Measurements from ENCODE around the gene OGDHL. TPM values are rescaled to one million over a fixed set of nuclear protein-coding genes. Genes with fewer than 3 reads are reported as not detected.
"Not testable (repeated sequence)": the region's sequence is repeated elsewhere in the genome, so short reads cannot be mapped to it uniquely, and the experiment has no call there.

Gene OGDHL
- polyA plus RNA-seq (2012; ENCODE audit: missing spikeins): 0.30 TPM

DNA sequence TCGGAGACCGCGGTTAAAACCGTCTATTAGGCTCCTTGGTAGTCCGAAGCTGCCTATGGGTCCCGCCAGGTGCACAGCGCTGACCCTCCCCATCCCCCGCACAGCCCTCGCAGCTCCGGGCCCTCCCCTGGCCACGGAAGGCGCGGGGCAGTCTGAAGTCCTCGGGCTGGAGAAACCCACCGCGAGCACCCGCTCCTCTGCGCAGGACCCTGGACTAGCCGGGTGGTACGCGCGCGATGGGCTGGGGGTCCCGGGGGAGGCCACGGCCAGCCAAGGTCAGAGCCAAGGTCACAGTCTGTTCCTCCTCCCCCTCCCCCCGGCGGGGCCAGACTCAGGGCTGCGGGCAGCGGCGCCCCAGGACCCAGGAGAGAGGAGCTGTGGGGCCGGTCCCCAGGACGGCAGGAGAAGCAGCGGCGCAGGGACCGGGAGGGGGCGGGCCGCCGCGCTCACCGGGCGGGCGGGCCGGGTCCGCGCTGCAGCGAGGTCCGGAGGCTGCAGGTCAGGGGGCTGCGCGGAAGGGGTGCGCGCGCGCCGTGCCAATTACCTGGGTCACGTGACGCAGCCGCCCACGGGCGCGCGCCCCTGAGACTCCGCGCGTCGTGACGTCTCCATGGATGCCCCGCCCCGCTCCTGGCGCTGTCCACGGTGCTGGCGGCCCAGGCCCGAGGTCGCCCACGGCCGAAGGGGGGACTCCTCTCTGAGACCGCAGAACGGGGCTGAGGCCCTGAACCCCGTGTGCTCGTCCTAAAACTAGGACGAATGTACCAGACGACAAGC is at the start of gene OGDHL:
OGDHL (minus strand) TSS at position 535 of the 777 bp plus-strand sequence. CDS start 3,731 bp downstream, outside the sequence.
- peak; percentile 49 for DNase-seq (ENCODE audit: insufficient read length)
- TF ChIP-seq TAF1 (IDR thresholded peaks at IDR 0.05; ENCODE audit: borderline replicate concordance, low read depth, low read length) (no peak), POLR2AphosphoS5 (IDR thresholded peaks at IDR 0.05; ENCODE audit: low read depth, low read length) (no peak), POLR2A (IDR thresholded peaks at IDR 0.05; ENCODE audit: low read depth, low read length) (no peak)
- FAIRE-seq: no peak

DNA sequence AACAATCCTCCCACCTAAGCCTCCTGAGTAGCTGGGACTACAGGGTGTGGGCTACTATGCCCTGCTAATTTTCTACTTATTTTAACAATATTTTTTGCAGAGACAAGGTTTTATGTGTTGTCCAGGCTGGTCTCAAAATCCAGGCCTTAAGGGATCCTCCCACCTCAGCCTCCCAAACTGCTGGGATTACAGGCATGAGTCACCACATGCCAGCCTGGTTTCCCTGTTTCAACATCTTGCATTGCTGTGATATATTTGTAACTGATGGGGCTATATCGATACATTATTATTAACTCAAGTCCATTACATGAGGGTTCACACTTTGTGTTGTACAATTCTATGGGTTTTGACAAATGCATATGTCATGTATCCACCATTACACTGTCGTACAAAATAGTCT is 41.9 kb upstream of the OGDHL start:
- TF ChIP-seq POLR2AphosphoS5 (IDR thresholded peaks at IDR 0.05; ENCODE audit: low read depth, low read length) (no peak), POLR2A (IDR thresholded peaks at IDR 0.05; ENCODE audit: low read depth, low read length) (no peak), TAF1 (IDR thresholded peaks at IDR 0.05; ENCODE audit: borderline replicate concordance, low read depth, low read length) (no peak)
- FAIRE-seq: no peak
- DNase-seq (ENCODE audit: insufficient read length): no peak

- FAIRE-seq: no peak
- TF ChIP-seq TAF1 (IDR thresholded peaks at IDR 0.05; ENCODE audit: borderline replicate concordance, low read depth, low read length): no peak
- no peak for TF ChIP-seq POLR2AphosphoS5 (IDR thresholded peaks at IDR 0.05; ENCODE audit: low read depth, low read length)
- TF ChIP-seq POLR2A (IDR thresholded peaks at IDR 0.05; ENCODE audit: low read depth, low read length): no peak
- no peak for DNase-seq (ENCODE audit: insufficient read length)
Measured at GRCh38 chr10:49798275-49798674, 36.2 kb upstream of the OGDHL start.

- TF ChIP-seq POLR2A (IDR thresholded peaks at IDR 0.05; ENCODE audit: low read depth, low read length) (no peak), POLR2AphosphoS5 (IDR thresholded peaks at IDR 0.05; ENCODE audit: low read depth, low read length) (no peak), TAF1 (IDR thresholded peaks at IDR 0.05; ENCODE audit: borderline replicate concordance, low read depth, low read length) (no peak)
- DNase-seq (ENCODE audit: insufficient read length) (no peak), FAIRE-seq (no peak)
Measured at GRCh38 chr10:49791100-49791499, 29.0 kb upstream of the OGDHL start.

GRCh38 chr10:49784681-49785080 is 22.6 kb upstream of the OGDHL start:
- FAIRE-seq (no peak), DNase-seq (ENCODE audit: insufficient read length) (no peak)

GRCh38 chr10:49783645-49784044 is 21.5 kb upstream of the OGDHL start:
- no peak for FAIRE-seq
- no peak for TF ChIP-seq POLR2A (IDR thresholded peaks at IDR 0.05; ENCODE audit: low read depth, low read length)
- no peak for TF ChIP-seq POLR2AphosphoS5 (IDR thresholded peaks at IDR 0.05; ENCODE audit: low read depth, low read length)
- TF ChIP-seq TAF1 (IDR thresholded peaks at IDR 0.05; ENCODE audit: borderline replicate concordance, low read depth, low read length): no peak
- DNase-seq (ENCODE audit: insufficient read length): no peak

More at GRCh38 chr10:49784681-49785080, 22.6 kb upstream of the OGDHL start:
- TF ChIP-seq POLR2A (IDR thresholded peaks at IDR 0.05; ENCODE audit: low read depth, low read length) (no peak), POLR2AphosphoS5 (IDR thresholded peaks at IDR 0.05; ENCODE audit: low read depth, low read length) (no peak)

- DNase-seq (ENCODE audit: insufficient read length) (no peak), FAIRE-seq (no peak)
- TF ChIP-seq TAF1 (IDR thresholded peaks at IDR 0.05; ENCODE audit: borderline replicate concordance, low read depth, low read length): no peak
- TF ChIP-seq POLR2A (IDR thresholded peaks at IDR 0.05; ENCODE audit: low read depth, low read length): no peak
- no peak for TF ChIP-seq POLR2AphosphoS5 (IDR thresholded peaks at IDR 0.05; ENCODE audit: low read depth, low read length)
Measured at GRCh38 chr10:49781247-49781646, 19.1 kb upstream of the OGDHL start.

DNA sequence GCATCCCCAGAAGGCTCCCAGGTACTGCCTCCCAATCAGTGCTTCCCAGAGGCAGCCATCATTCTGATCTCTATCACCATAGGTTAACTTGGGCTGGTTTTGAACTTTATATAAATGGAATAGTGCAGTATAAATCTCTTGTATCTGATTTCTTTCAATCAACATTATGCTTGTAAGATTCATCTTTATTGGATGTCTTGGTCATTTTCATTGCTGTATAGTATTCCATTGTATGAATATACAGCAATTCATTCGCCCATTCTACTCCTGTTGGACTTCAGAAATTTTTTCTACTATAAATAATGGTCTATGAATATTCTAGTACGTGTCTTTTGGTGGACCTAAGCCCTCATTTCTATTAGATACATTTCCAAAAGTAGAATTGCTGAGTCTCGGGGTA is 16.1 kb upstream of the OGDHL start:
- DNase-seq (ENCODE audit: insufficient read length) (no peak), FAIRE-seq (no peak)
- TF ChIP-seq POLR2AphosphoS5 (IDR thresholded peaks at IDR 0.05; ENCODE audit: low read depth, low read length) (no peak), POLR2A (IDR thresholded peaks at IDR 0.05; ENCODE audit: low read depth, low read length) (no peak), TAF1 (IDR thresholded peaks at IDR 0.05; ENCODE audit: borderline replicate concordance, low read depth, low read length) (no peak)

GRCh38 chr10:49776851-49777250 is 14.7 kb upstream of the OGDHL start:
- FAIRE-seq: no peak
- no peak for DNase-seq (ENCODE audit: insufficient read length)
- no peak for TF ChIP-seq POLR2AphosphoS5 (IDR thresholded peaks at IDR 0.05; ENCODE audit: low read depth, low read length)
- TF ChIP-seq POLR2A (IDR thresholded peaks at IDR 0.05; ENCODE audit: low read depth, low read length): no peak
- TF ChIP-seq TAF1 (IDR thresholded peaks at IDR 0.05; ENCODE audit: borderline replicate concordance, low read depth, low read length): no peak

- FAIRE-seq (no peak), DNase-seq (ENCODE audit: insufficient read length) (no peak)
- TF ChIP-seq POLR2AphosphoS5 (IDR thresholded peaks at IDR 0.05; ENCODE audit: low read depth, low read length) (no peak), POLR2A (IDR thresholded peaks at IDR 0.05; ENCODE audit: low read depth, low read length) (no peak), TAF1 (IDR thresholded peaks at IDR 0.05; ENCODE audit: borderline replicate concordance, low read depth, low read length) (no peak)
Measured at GRCh38 chr10:49775014-49775413, 12.9 kb upstream of the OGDHL start.

GRCh38 chr10:49772944-49773343 is 10.8 kb upstream of the OGDHL start:
- FAIRE-seq; DNase-seq (ENCODE audit: insufficient read length): not testable (repeated sequence)

DNA sequence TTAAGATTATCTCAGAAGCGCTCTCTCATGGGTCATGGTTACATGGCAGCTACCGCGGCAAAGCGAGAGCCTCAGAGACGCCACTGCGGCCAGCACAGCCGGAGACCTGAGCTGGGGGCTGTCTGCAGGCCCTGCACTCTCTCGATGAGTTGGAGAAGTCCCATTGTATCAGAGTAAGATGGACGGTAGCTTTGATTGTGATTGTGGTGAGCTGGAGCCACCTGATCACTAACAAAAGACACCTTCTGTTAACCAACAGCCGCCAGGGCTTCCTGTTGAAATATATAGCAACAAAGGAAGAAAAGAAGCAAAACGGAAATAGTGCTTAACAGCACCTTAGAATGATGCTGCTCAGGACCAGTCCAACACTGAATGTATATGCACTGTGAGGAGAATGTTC is 8.9 kb upstream of the OGDHL start:
- not testable (repeated sequence) for FAIRE-seq; DNase-seq (ENCODE audit: insufficient read length)

DNA sequence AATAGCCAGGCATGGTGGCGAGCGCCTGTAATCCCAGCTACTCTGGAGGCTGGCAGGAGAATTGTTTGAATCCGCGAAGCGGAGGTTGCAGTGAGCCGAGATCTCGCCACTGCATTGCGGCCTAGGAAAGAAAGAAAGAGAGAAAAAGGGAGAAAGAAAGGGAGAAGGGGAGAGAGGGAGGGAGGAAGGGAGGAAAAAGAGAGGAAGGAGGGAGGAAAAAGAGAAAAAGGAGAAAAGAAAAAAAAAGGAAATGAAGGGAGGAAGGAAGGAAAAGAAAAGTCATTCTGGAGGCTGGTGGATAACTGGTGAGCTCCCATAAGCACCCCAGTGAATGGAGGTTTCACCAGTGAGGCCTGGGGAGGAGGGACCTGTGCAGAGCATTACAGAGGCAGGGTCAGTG is 7.6 kb upstream of the OGDHL start:
- no peak for FAIRE-seq
- no peak for TF ChIP-seq POLR2AphosphoS5 (IDR thresholded peaks at IDR 0.05; ENCODE audit: low read depth, low read length)
- TF ChIP-seq POLR2A (IDR thresholded peaks at IDR 0.05; ENCODE audit: low read depth, low read length): no peak
- TF ChIP-seq TAF1 (IDR thresholded peaks at IDR 0.05; ENCODE audit: borderline replicate concordance, low read depth, low read length): no peak
- DNase-seq (ENCODE audit: insufficient read length): no peak
